Measurements from ENCODE around the gene ARL6IP1. TPM values are rescaled to one million over a fixed set of nuclear protein-coding genes. Genes with fewer than 3 reads are reported as not detected.

ARL6IP1 gene
- polyA plus RNA-seq, 1 of the 3 experiments (the other 2 are of a cell fraction): 95.8 TPM

Other genes with a start within 250 kb of the ARL6IP1 start
- 178 and 202 TPM in 2 replicates for gene NOMO2, start 239.5 kb downstream of the ARL6IP1 start, polyA plus RNA-seq (2012; rRNA removed)
- 6,745 and 7,967 TPM in 2 replicates for gene RPS15A, start 11.2 kb downstream of the ARL6IP1 start, polyA plus RNA-seq (2012; rRNA removed)
- gene SMG1, start 124.9 kb upstream of the ARL6IP1 start, polyA plus RNA-seq (2012; rRNA removed): 11.2 and 14.8 TPM in 2 replicates
- gene TMC7, start 182.4 kb upstream of the ARL6IP1 start, polyA plus RNA-seq (2012; rRNA removed): 0.66 and 0.93 TPM in 2 replicates